ENCODE data around the gene ADAMTSL2. TPM values are rescaled to one million over a fixed set of nuclear protein-coding genes. Genes with fewer than 3 reads are reported as not detected.

ADAMTSL2 gene
- total and polyA plus RNA-seq, 3 experiments from 2014 or later: not detected

- Mint-ChIP-seq H3K36me3 (no peaks in the 10 kb centered on the region), H3K27ac (no peak overlapping the region), H3K4me3 (no peak overlapping the region), H3K4me1 (no peaks in the 10 kb centered on the region), H3K9me3 (no peaks in the 10 kb centered on the region), H3K27me3 (peaks cover 3 to 19% of the 10 kb centered on the region in 2 donors)
- DNase-seq: no peak
- Histone ChIP-seq H3K36me3 (ENCODE audit: insufficient read depth, low read length) (no peaks in the 10 kb centered on the region), H3K4me1 (ENCODE audit: insufficient read depth, low read length) (no peaks in the 10 kb centered on the region), H3K9me3 (ENCODE audit: low read length) (no peaks in the 10 kb centered on the region), H3K4me3 (ENCODE audit: low read length) (no peak overlapping the region), H3K27ac (ENCODE audit: low read depth, low read length) (no peak overlapping the region), H3K27me3 (ENCODE audit: insufficient read depth, low read length, poor library complexity, severe bottlenecking) (no peaks in the 10 kb centered on the region)
- ChIA-PET CTCF (no interaction called here), POLR2A (no interaction called here)
These were observed 11.4 kb upstream of the ADAMTSL2 start for GRCh38 chr9:133523106-133523505.

- Histone ChIP-seq H3K9me3 (ENCODE audit: low read length) (no peaks in the 10 kb centered on the region), H3K27me3 (ENCODE audit: insufficient read depth, low read length, poor library complexity, severe bottlenecking) (no peaks in the 10 kb centered on the region), H3K27ac (ENCODE audit: low read depth, low read length) (no peak overlapping the region), H3K4me3 (ENCODE audit: low read length) (no peak overlapping the region), H3K4me1 (ENCODE audit: insufficient read depth, low read length) (no peaks in the 10 kb centered on the region), H3K36me3 (ENCODE audit: insufficient read depth, low read length) (no peaks in the 10 kb centered on the region)
- Mint-ChIP-seq H3K4me3 (no peak overlapping the region), H3K36me3 (no peaks in the 10 kb centered on the region), H3K9me3 (no peaks in the 10 kb centered on the region), H3K27ac (no peak overlapping the region), H3K27me3 (peaks cover 1 to 14% of the 10 kb centered on the region in 2 donors), H3K4me1 (no peaks in the 10 kb centered on the region)
- CTCF ChIA-PET: no interaction called here
- DNase-seq: no peak
- POLR2A ChIA-PET: no interaction called here
These were observed 10.4 kb upstream of the ADAMTSL2 start for GRCh38 chr9:133524146-133524545.

- Histone ChIP-seq H3K36me3 (ENCODE audit: insufficient read depth, low read length) (no peaks in the 10 kb centered on the region), H3K4me1 (ENCODE audit: insufficient read depth, low read length) (no peaks in the 10 kb centered on the region), H3K4me3 (ENCODE audit: low read length) (no peak within 1 kb of the TSS), H3K27me3 (ENCODE audit: insufficient read depth, low read length, poor library complexity, severe bottlenecking) (no peaks in the 10 kb centered on the region), H3K9me3 (ENCODE audit: low read length) (no peaks in the 10 kb centered on the region), H3K27ac (ENCODE audit: low read depth, low read length) (no peak within 1 kb of the TSS)
- Mint-ChIP-seq H3K27me3 (peaks cover 4 to 14% of the 10 kb centered on the region in 2 donors), H3K27ac (no peak within 1 kb of the TSS), H3K9me3 (no peaks in the 10 kb centered on the region), H3K4me1 (no peaks in the 10 kb centered on the region), H3K36me3 (no peaks in the 10 kb centered on the region), H3K4me3 (no peak within 1 kb of the TSS)
- ChIA-PET POLR2A (no interaction called here), CTCF (interaction anchor here (1.6 kb wide), 1 partner anchor 16 kb away, joined by 5 read pairs; no protein-coding TSS in a partner anchor)
- no peak for DNase-seq
These were observed 9.8 kb upstream of the ADAMTSL2 start, which contains the start of gene MYMK for GRCh38 chr9:133524679-133525228. TSS of gene MYMK (minus strand) at chr9:133524959. CDS start at chr9:133524844, 115 bp downstream.

GRCh38 chr9:133525677-133526076 is 8.8 kb upstream of the ADAMTSL2 start:
- Histone ChIP-seq H3K9me3 (ENCODE audit: low read length) (no peaks in the 10 kb centered on the region), H3K4me1 (ENCODE audit: insufficient read depth, low read length) (no peaks in the 10 kb centered on the region), H3K27ac (ENCODE audit: low read depth, low read length) (no peak overlapping the region), H3K36me3 (ENCODE audit: insufficient read depth, low read length) (no peaks in the 10 kb centered on the region), H3K27me3 (ENCODE audit: insufficient read depth, low read length, poor library complexity, severe bottlenecking) (no peaks in the 10 kb centered on the region), H3K4me3 (ENCODE audit: low read length) (no peak overlapping the region)
- no peak overlapping the region for H3K4me3 Mint-ChIP-seq
- H3K36me3 Mint-ChIP-seq: no peaks in the 10 kb centered on the region
- ChIA-PET POLR2A (no interaction called here), CTCF (interaction anchor here (1.6 kb wide), 1 partner anchor 16 kb away, joined by 5 read pairs; no protein-coding TSS in a partner anchor)
- no peak for DNase-seq
- H3K27ac Mint-ChIP-seq: no peak overlapping the region
- peaks cover 6 to 17% of the 10 kb centered on the region in 2 donors for H3K27me3 Mint-ChIP-seq
- no peaks in the 10 kb centered on the region for H3K9me3 Mint-ChIP-seq
- no peaks in the 10 kb centered on the region for H3K4me1 Mint-ChIP-seq

GRCh38 chr9:133526721-133527321 is 7.7 kb upstream of the ADAMTSL2 start:
- Mint-ChIP-seq H3K36me3 (no peaks in the 10 kb centered on the region), H3K9me3 (no peaks in the 10 kb centered on the region), H3K27ac (no peak overlapping the region), H3K4me1 (no peaks in the 10 kb centered on the region), H3K4me3 (no peak overlapping the region), H3K27me3 (peaks cover 8 to 17% of the 10 kb centered on the region in 2 donors)
- no peak for DNase-seq
- Histone ChIP-seq H3K27ac (ENCODE audit: low read depth, low read length) (no peak overlapping the region), H3K9me3 (ENCODE audit: low read length) (no peaks in the 10 kb centered on the region), H3K4me1 (ENCODE audit: insufficient read depth, low read length) (no peaks in the 10 kb centered on the region), H3K4me3 (ENCODE audit: low read length) (no peak overlapping the region), H3K36me3 (ENCODE audit: insufficient read depth, low read length) (no peaks in the 10 kb centered on the region), H3K27me3 (ENCODE audit: insufficient read depth, low read length, poor library complexity, severe bottlenecking) (no peaks in the 10 kb centered on the region)
- ChIA-PET POLR2A (no interaction called here), CTCF (no interaction called here)

- no peaks in the 10 kb centered on the region for H3K9me3 ChIP-seq (ENCODE audit: low read length)
- no peak overlapping the region for H3K27ac Mint-ChIP-seq
- H3K36me3 ChIP-seq (ENCODE audit: insufficient read depth, low read length): no peaks in the 10 kb centered on the region
- no peak overlapping the region for H3K4me3 Mint-ChIP-seq
- POLR2A ChIA-PET: no interaction called here
- H3K9me3 Mint-ChIP-seq: no peaks in the 10 kb centered on the region
- H3K4me1 Mint-ChIP-seq: no peaks in the 10 kb centered on the region
- no peaks in the 10 kb centered on the region for H3K27me3 ChIP-seq (ENCODE audit: insufficient read depth, low read length, poor library complexity, severe bottlenecking)
- DNase-seq: no peak
- H3K4me1 ChIP-seq (ENCODE audit: insufficient read depth, low read length): no peaks in the 10 kb centered on the region
- peaks cover 8 to 17% of the 10 kb centered on the region in 2 donors for H3K27me3 Mint-ChIP-seq
- H3K4me3 ChIP-seq (ENCODE audit: low read length): no peak overlapping the region
- H3K27ac ChIP-seq (ENCODE audit: low read depth, low read length): no peak overlapping the region
- CTCF ChIA-PET: no interaction called here
- H3K36me3 Mint-ChIP-seq: no peaks in the 10 kb centered on the region
These were observed 7.0 kb upstream of the ADAMTSL2 start for GRCh38 chr9:133527444-133527920.

- Histone ChIP-seq H3K27me3 (ENCODE audit: insufficient read depth, low read length, poor library complexity, severe bottlenecking) (no peaks in the 10 kb centered on the region), H3K4me1 (ENCODE audit: insufficient read depth, low read length) (peaks cover 5% of the 10 kb centered on the region), H3K9me3 (ENCODE audit: low read length) (no peaks in the 10 kb centered on the region), H3K36me3 (ENCODE audit: insufficient read depth, low read length) (no peaks in the 10 kb centered on the region), H3K27ac (ENCODE audit: low read depth, low read length) (no peak overlapping the region), H3K4me3 (ENCODE audit: low read length) (no peak overlapping the region)
- Mint-ChIP-seq H3K36me3 (no peaks in the 10 kb centered on the region), H3K9me3 (no peaks in the 10 kb centered on the region), H3K4me3 (no peak overlapping the region), H3K27ac (no peak overlapping the region), H3K27me3 (peaks cover 10 to 22% of the 10 kb centered on the region in 2 donors), H3K4me1 (peaks cover 0 to 5% (median 0%) of the 10 kb centered on the region in 3 donors)
- no peak for DNase-seq
- ChIA-PET CTCF (interaction anchor here (1.2 kb wide), 1 partner anchor 8 kb away, joined by 4 read pairs; no protein-coding TSS in a partner anchor), POLR2A (no interaction called here)
These were observed 6.3 kb upstream of the ADAMTSL2 start for GRCh38 chr9:133528001-133528875.

GRCh38 chr9:133528876-133529241 is 5.6 kb upstream of the ADAMTSL2 start:
- H3K27me3 ChIP-seq (ENCODE audit: insufficient read depth, low read length, poor library complexity, severe bottlenecking): no peaks in the 10 kb centered on the region
- H3K9me3 Mint-ChIP-seq: no peaks in the 10 kb centered on the region
- no peak overlapping the region for H3K4me3 ChIP-seq (ENCODE audit: low read length)
- H3K9me3 ChIP-seq (ENCODE audit: low read length): no peaks in the 10 kb centered on the region
- no peak overlapping the region for H3K4me3 Mint-ChIP-seq
- H3K36me3 ChIP-seq (ENCODE audit: insufficient read depth, low read length): no peaks in the 10 kb centered on the region
- DNase-seq: no peak
- POLR2A ChIA-PET: no interaction called here
- H3K27ac ChIP-seq (ENCODE audit: low read depth, low read length): no peak overlapping the region
- CTCF ChIA-PET: interaction anchor here (1.2 kb wide), 1 partner anchor 9 kb away, joined by 4 read pairs; no protein-coding TSS in a partner anchor
- no peaks in the 10 kb centered on the region for H3K36me3 Mint-ChIP-seq
- H3K27ac Mint-ChIP-seq: no peak overlapping the region
- H3K4me1 ChIP-seq (ENCODE audit: insufficient read depth, low read length): peaks cover 11% of the 10 kb centered on the region
- peaks cover 12 to 26% of the 10 kb centered on the region in 2 donors for H3K27me3 Mint-ChIP-seq
- H3K4me1 Mint-ChIP-seq: peaks cover 0 to 9% (median 0%) of the 10 kb centered on the region in 3 donors
